ENCODE measurements around the gene PODXL2. TPM values are rescaled to one million over a fixed set of nuclear protein-coding genes. Genes with fewer than 3 reads are reported as not detected.
"Not testable (repeated sequence)": the region's sequence is repeated elsewhere in the genome, so short reads cannot be mapped to it uniquely, and the experiment has no call there.

The PODXL2 gene
- total RNA-seq, 2 experiments from 2014 or later, result 1.3 to 1.7 TPM

DNA sequence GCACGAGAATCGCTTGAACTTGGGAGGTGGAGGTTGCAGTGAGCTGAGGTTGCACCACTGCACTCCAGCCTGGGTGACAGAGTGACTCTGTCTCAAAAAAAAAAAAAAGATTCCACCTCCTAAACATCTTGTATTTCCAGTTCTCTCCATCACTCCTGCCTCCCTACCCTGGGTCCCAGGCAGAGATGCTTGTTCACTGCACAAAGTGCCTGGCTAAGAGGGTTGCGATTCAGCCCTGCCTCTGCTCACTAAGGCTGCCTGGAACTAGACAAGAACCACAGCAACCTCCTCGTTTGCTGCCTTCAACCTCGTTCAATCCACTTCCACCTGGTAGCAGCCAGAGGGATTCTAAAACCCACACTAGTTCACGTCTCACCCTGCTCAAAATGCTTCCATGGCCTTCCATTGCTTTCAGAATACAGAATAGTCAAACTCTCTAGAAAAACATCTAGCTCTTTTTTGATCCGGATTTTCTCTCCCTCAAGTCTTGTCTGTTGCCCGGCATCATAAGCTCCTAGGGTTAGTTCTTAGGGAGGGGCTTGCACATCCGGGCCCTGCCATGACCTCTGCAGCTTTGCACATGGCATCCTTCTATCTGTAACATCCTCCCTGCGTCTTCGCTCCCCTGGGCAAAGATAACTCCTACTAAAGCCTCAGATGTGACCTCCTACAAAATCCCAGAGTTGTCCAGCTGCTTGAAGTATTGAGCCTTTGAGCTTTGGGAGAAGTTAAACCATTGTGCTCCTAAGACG is 31.8 kb upstream of the PODXL2 start:
- no peaks in the 10 kb centered on the region for H3K27me3 Mint-ChIP-seq
- H3K4me1 Mint-ChIP-seq, result peaks cover 40% of the 10 kb centered on the region
- no peaks in the 10 kb centered on the region for H3K9me3 Mint-ChIP-seq
- H3K4me3 Mint-ChIP-seq, result peak overlapping the region; percentile 99
- H3K36me3 Mint-ChIP-seq, result peaks cover 37% of the 10 kb centered on the region
- H3K27ac Mint-ChIP-seq, result peak overlapping the region; percentile 100
- no peak for DNase-seq

GRCh38 chr3:127598841-127599570 is 30.0 kb upstream of the PODXL2 start:
- H3K9me3 Mint-ChIP-seq, result no peaks in the 10 kb centered on the region
- peak overlapping the region; percentile 100 for H3K27ac Mint-ChIP-seq
- DNase-seq, result no peak
- H3K4me3 Mint-ChIP-seq, result peak overlapping the region; percentile 99
- no peaks in the 10 kb centered on the region for H3K27me3 Mint-ChIP-seq
- peaks cover 49% of the 10 kb centered on the region for H3K36me3 Mint-ChIP-seq
- H3K4me1 Mint-ChIP-seq, result peaks cover 45% of the 10 kb centered on the region

DNA sequence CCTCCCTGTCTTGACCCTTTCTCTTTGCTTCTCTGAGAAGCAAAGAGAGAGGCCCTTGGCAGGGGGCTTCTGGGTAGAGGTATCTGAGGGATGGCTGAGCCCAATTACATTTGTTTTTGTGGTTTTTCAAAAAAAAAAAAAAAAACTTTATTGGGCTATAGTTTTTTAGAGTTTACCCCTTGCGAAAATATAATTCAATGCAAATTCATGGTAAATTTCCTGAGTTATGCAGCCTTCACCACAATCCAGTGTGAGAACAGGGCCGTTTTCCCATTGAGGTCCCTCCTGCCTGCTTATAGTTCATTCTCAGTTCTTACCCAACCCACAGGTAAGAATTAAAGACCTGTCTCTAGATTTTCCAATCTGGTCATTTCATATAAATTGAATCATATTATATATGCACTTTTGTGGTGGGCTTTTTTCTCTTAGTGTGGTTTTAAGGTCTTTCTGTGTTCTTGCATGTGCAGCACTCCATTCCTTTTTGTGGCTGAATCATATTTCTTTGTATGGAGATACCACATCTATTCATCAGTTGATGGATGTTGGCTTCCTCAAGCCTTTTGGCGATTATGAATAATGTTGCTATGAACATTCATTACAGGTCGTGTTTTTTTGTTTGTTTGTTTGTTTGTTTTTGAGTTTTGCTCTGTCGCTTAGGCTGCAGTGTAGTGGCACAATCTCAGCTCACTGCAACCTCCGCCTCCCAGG is 28.1 kb upstream of the PODXL2 start:
- H3K9me3 Mint-ChIP-seq, result no peaks in the 10 kb centered on the region
- H3K4me3 Mint-ChIP-seq, result peak overlapping the region; percentile 99
- H3K27me3 Mint-ChIP-seq, result no peaks in the 10 kb centered on the region
- H3K27ac Mint-ChIP-seq, result no peak overlapping the region
- peaks cover 65% of the 10 kb centered on the region for H3K36me3 Mint-ChIP-seq
- DNase-seq, result no peak
- H3K4me1 Mint-ChIP-seq, result peaks cover 48% of the 10 kb centered on the region

- Mint-ChIP-seq H3K27me3 (no peaks in the 10 kb centered on the region), H3K36me3 (peaks cover 81% of the 10 kb centered on the region), H3K9me3 (no peaks in the 10 kb centered on the region), H3K4me3 (no peak overlapping the region), H3K4me1 (peaks cover 32% of the 10 kb centered on the region), H3K27ac (no peak overlapping the region)
- DNase-seq, result no peak
Observed at GRCh38 chr3:127604035-127604434, 24.9 kb upstream of the PODXL2 start.

DNA sequence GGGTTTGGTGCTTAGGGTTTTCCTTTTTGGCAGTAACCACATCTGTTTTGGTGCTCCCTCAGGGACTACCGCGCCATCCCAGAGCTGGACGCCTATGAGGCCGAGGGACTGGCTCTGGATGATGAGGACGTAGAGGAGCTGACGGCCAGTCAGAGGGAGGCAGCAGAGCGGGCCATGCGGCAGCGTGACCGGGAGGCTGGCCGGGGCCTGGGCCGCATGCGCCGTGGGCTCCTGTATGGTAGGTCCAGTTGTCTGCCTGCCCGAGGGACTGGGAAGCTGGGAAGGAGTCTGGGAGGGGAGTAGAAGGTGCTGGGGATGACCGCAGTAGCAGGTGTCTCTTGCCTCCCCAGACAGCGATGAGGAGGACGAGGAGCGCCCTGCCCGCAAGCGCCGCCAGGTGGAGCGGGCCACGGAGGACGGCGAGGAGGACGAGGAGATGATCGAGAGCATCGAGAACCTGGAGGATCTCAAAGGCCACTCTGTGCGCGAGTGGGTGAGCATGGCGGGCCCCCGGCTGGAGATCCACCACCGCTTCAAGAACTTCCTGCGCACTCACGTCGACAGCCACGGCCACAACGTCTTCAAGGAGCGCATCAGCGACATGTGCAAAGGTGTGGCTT is 24.3 kb upstream of the PODXL2 start:
- peaks cover 76% of the 10 kb centered on the region for H3K36me3 Mint-ChIP-seq
- H3K9me3 Mint-ChIP-seq, result no peaks in the 10 kb centered on the region
- H3K27ac Mint-ChIP-seq, result no peak overlapping the region
- no peak for DNase-seq
- no peaks in the 10 kb centered on the region for H3K27me3 Mint-ChIP-seq
- H3K4me3 Mint-ChIP-seq, result no peak overlapping the region
- H3K4me1 Mint-ChIP-seq, result peaks cover 27% of the 10 kb centered on the region

DNA sequence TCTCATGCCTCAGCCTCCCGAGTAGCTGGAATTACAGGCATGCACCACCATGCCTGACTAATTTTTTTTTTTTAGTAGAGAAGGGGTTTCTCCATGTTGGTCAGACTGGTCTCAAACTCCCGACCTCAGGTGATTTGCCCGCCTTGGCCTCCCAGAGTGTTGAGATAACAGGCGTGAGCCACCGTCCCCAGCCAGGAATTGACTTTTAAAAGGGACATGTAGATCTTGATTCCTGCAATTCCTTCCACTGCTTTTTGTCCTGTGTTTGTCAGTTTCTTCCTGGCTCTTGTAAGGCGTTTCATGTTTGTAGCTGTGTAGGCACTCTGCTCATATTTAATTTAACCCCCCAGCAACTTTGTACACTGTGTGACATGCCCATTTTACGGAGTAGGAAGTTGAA is 23.4 kb upstream of the PODXL2 start:
- not testable (repeated sequence) for H3K4me3 Mint-ChIP-seq, H3K27ac Mint-ChIP-seq, DNase-seq, H3K27me3 Mint-ChIP-seq, H3K9me3 Mint-ChIP-seq
- Mint-ChIP-seq H3K4me1 (peaks cover 24% of the 10 kb centered on the region), H3K36me3 (peaks cover 74% of the 10 kb centered on the region)

DNA sequence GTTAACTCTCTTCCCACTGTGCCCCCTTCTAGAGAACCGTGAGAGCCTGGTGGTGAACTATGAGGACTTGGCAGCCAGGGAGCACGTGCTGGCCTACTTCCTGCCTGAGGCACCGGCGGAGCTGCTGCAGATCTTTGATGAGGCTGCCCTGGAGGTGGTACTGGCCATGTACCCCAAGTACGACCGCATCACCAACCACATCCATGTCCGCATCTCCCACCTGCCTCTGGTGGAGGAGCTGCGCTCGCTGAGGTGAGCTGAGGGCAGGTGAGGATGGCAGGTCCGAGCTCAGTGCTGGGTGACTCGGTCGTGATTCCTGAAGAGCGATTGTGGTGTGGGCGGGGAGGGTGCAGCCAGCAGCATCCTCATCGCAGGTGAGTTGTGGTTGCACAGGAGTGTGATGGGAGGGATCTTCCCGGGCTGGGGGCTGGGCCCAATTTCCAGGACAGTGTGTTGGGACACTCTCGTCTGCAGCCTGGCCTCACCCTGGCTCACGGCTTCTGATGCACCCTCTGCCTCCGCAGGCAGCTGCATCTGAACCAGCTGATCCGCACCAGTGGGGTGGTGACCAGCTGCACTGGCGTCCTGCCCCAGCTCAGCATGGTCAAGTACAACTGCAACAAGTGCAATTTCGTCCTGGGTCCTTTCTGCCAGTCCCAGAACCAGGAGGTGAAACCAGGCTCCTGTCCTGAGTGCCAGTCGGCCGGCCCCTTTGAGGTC is 22.7 kb upstream of the PODXL2 start:
- Mint-ChIP-seq H3K4me3 (no peak overlapping the region), H3K36me3 (peaks cover 75% of the 10 kb centered on the region), H3K27ac (no peak overlapping the region), H3K9me3 (no peaks in the 10 kb centered on the region), H3K4me1 (peaks cover 20% of the 10 kb centered on the region), H3K27me3 (no peaks in the 10 kb centered on the region)
- DNase-seq, result no peak

DNA sequence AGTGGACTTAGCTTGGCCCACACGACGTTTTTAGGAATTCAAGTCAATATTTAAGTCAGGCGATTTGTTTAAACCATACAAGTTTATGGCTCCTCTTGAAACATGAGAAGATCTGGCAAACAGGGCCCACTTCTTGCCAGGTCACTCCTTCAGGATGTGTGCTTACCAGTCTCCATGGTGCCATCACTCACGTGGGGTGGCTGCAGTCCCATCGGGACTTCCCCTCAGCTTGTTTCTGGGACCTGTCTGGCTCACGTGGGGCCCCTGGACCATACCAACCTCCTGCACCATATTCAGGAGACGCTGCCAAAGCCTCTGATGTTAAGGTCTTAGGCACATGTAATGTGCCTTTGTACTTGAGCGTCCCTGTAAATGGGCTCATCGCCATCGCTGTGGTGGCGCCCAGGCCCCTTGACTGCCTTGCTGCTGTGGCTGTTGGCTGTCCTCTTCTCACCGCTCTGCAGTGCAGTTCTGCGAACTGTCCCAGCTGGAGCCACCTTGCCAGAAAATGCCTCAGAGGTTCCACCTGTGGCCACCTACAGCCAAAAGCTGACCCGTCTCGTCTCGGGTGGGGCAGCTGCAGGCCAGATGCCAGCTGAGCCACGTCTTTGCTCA is 21.9 kb upstream of the PODXL2 start:
- Mint-ChIP-seq H3K27ac (no peak overlapping the region), H3K36me3 (peaks cover 70% of the 10 kb centered on the region), H3K4me3 (no peak overlapping the region), H3K27me3 (no peaks in the 10 kb centered on the region), H3K4me1 (peaks cover 11% of the 10 kb centered on the region), H3K9me3 (no peaks in the 10 kb centered on the region)
- DNase-seq, result no peak

GRCh38 chr3:127607675-127608361 is 21.2 kb upstream of the PODXL2 start:
- Mint-ChIP-seq H3K27ac (no peak overlapping the region), H3K4me1 (peaks cover 6% of the 10 kb centered on the region), H3K9me3 (no peaks in the 10 kb centered on the region), H3K27me3 (no peaks in the 10 kb centered on the region), H3K36me3 (peaks cover 70% of the 10 kb centered on the region), H3K4me3 (no peak overlapping the region)
- no peak for DNase-seq

DNA sequence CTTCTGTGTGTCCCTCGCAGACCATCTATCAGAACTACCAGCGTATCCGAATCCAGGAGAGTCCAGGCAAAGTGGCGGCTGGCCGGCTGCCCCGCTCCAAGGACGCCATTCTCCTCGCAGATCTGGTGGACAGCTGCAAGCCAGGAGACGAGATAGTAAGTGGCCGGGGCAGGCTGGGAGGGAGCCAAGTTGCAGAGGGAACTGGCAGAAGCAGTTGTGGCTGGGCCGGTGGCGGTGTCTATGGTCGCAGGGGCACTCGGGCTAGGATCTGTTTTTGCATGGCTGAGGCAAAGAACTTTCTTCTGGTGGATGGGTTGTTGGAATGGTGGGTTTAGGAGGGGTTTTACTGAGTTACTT is 20.6 kb upstream of the PODXL2 start:
- Mint-ChIP-seq H3K36me3 (peaks cover 73% of the 10 kb centered on the region), H3K27ac (no peak overlapping the region), H3K27me3 (no peaks in the 10 kb centered on the region), H3K9me3 (no peaks in the 10 kb centered on the region), H3K4me3 (no peak overlapping the region), H3K4me1 (peaks cover 4% of the 10 kb centered on the region)
- no peak for DNase-seq

DNA sequence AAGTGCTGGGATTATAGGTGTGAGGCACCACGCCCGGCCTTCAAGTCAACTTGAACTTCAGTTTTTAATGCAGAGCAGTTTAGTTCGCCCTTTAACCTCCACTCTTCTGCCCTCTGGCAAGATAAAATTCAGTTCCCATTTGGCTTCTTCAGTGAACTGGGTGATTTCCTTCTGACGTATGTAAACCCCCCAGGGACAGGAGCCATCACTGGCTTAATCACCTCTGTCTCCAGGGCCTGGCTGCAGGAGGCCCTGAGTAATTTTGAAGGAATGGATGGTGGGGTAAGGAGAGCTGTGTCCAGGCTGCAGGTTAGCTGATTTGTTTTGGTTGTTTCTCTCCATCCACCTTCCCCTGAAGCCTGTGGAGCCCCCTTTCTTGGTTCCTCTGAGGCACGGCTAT is 18.9 kb upstream of the PODXL2 start:
- no peak overlapping the region for H3K27ac Mint-ChIP-seq
- no peak for DNase-seq
- H3K4me3 Mint-ChIP-seq, result no peak overlapping the region
- no peaks in the 10 kb centered on the region for H3K9me3 Mint-ChIP-seq
- H3K4me1 Mint-ChIP-seq, result no peaks in the 10 kb centered on the region
- no peaks in the 10 kb centered on the region for H3K27me3 Mint-ChIP-seq
- peaks cover 67% of the 10 kb centered on the region for H3K36me3 Mint-ChIP-seq

GRCh38 chr3:127611251-127611650 is 17.7 kb upstream of the PODXL2 start:
- Mint-ChIP-seq H3K27me3 (no peaks in the 10 kb centered on the region), H3K4me3 (no peak overlapping the region), H3K9me3 (no peaks in the 10 kb centered on the region), H3K4me1 (peaks cover under 1% of the 10 kb centered on the region), H3K27ac (no peak overlapping the region), H3K36me3 (peaks cover 67% of the 10 kb centered on the region)
- no peak for DNase-seq

DNA sequence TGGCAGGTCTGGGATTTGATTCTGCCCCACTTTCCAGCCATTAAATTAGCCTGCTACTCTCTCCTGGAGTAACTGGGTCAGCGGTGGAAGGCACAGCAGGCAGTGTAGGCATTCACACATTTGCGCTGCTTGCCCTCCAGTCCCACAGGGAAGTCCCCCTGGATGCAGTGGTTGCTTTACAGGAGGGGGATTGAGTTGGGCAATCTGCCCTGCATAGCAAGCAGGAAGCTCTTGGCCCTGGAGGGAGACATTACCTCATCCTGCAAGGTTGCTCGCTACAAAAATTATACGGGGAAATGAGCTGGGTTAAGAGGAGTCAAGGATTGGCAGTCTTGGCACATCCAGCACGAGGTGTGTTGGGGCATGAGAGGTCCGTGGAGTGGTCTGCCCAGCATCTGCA is 16.0 kb upstream of the PODXL2 start:
- H3K9me3 Mint-ChIP-seq, result no peaks in the 10 kb centered on the region
- H3K27ac Mint-ChIP-seq, result no peak overlapping the region
- DNase-seq, result no peak
- H3K4me3 Mint-ChIP-seq, result no peak overlapping the region
- peaks cover 3% of the 10 kb centered on the region for H3K4me1 Mint-ChIP-seq
- H3K36me3 Mint-ChIP-seq, result peaks cover 68% of the 10 kb centered on the region
- no peaks in the 10 kb centered on the region for H3K27me3 Mint-ChIP-seq

DNA sequence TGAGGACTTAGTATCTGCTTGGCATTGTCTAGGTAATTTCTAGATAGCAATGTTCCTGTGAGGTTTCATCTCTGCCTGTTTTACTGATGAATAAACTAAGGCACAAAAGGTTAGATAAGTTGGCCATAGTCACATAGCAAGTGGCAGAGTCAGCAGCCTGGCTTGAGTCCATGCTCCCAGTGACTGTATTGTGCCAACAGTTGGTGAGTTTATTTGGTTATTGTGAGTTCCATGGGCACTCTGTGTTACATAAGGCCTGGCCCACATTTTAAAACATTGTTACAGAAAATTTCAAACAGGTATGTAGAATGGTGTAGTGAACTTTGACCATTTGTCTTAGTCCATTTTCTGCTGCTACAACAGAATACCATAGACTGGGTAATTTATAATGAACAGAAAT is 15.6 kb upstream of the PODXL2 start:
- Mint-ChIP-seq H3K36me3 (peaks cover 68% of the 10 kb centered on the region), H3K4me1 (peaks cover 3% of the 10 kb centered on the region), H3K27ac (no peak overlapping the region), H3K9me3 (no peaks in the 10 kb centered on the region), H3K27me3 (no peaks in the 10 kb centered on the region), H3K4me3 (no peak overlapping the region)
- DNase-seq, result no peak
